ENCODE results near the gene TUSC7. TPM values are rescaled to one million over a fixed set of nuclear protein-coding genes. Genes with fewer than 3 reads are reported as not detected.

TUSC7 gene
- total RNA-seq, 6 donors from 2014 or later = not detected

- ATAC-seq (ENCODE audit: low FRiP score in 2 of 2) (no peak), DNase-seq (no peak)
- no peak overlapping the region for H3K27ac ChIP-seq
- no peaks in the 10 kb centered on the region for H3K27me3 ChIP-seq
- TF ChIP-seq EP300 (IDR thresholded peaks at IDR 0.05) = no peak
- TF ChIP-seq POLR2A (IDR thresholded peaks at IDR 0.05) = no peak
- TF ChIP-seq POLR2AphosphoS5 (IDR thresholded peaks at IDR 0.05) = no peak
- no peak for TF ChIP-seq CTCF (IDR thresholded peaks at IDR 0.05)
- no peaks in the 10 kb centered on the region for H3K36me3 ChIP-seq
- no peak overlapping the region for H3K4me3 ChIP-seq
- WGBS, 2 donors = 15% methylated on average over 3 of the region's 3 CpGs
- H3K4me1 ChIP-seq = no peaks in the 10 kb centered on the region
- H3K9me3 ChIP-seq = no peaks in the 10 kb centered on the region
Measured at GRCh38 chr3:116749388-116749787, 39.8 kb downstream of the TUSC7 start.

GRCh38 chr3:116757315-116757714 is 47.7 kb downstream of the TUSC7 start:
- Histone ChIP-seq H3K4me3 (no peak overlapping the region), H3K4me1 (peaks cover 0 to 5% (median 0%) of the 10 kb centered on the region in 4 donors), H3K36me3 (no peaks in the 10 kb centered on the region), H3K27me3 (no peaks in the 10 kb centered on the region), H3K9me3 (no peaks in the 10 kb centered on the region), H3K27ac (no peak overlapping the region)
- no peak for DNase-seq
- 34 to 64% methylated on average over 2 of the region's 2 CpGs for WGBS, 2 donors
- TF ChIP-seq CTCF (IDR thresholded peaks at IDR 0.05) = no peak
- TF ChIP-seq POLR2AphosphoS5 (IDR thresholded peaks at IDR 0.05) = no peak
- TF ChIP-seq POLR2A (IDR thresholded peaks at IDR 0.05) = no peak
- no peak for TF ChIP-seq EP300 (IDR thresholded peaks at IDR 0.05)
- ATAC-seq (ENCODE audit: low FRiP score in 2 of 2) = no peak

- DNase-seq (no peak), ATAC-seq (ENCODE audit: low FRiP score in 2 of 2) (no peak)
- Histone ChIP-seq H3K27ac (no peak overlapping the region), H3K9me3 (no peaks in the 10 kb centered on the region), H3K27me3 (no peaks in the 10 kb centered on the region), H3K4me3 (no peak overlapping the region), H3K36me3 (no peaks in the 10 kb centered on the region), H3K4me1 (peaks cover 0 to 5% (median 0%) of the 10 kb centered on the region in 4 donors)
- 74 to 86% methylated on average over 1 of the region's 1 CpG for WGBS, 2 donors
- no peak for TF ChIP-seq POLR2AphosphoS5 (IDR thresholded peaks at IDR 0.05)
- TF ChIP-seq EP300 (IDR thresholded peaks at IDR 0.05) = no peak
- TF ChIP-seq CTCF (IDR thresholded peaks at IDR 0.05) = no peak
- TF ChIP-seq POLR2A (IDR thresholded peaks at IDR 0.05) = no peak
Measured at GRCh38 chr3:116759316-116759715, 49.7 kb downstream of the TUSC7 start.
